GM18951 (cell line): ENCODE data around the gene CCDC137.

ENCODE experiments used
- POLR2A ChIP-seq: IDR thresholded peaks from 4 replicates; pipeline ENCODE4 v1.6.1; 2011; ENCODE audit warnings: mild to moderate bottlenecking; ENCODE audit not compliant: insufficient read length, insufficient read depth; ENCODE audit errors: extremely low read depth
- in situ Hi-C: fragments of 300-500 bp; cut with MboI; formaldehyde crosslinking; loops from one replicate; pipeline ENCODE4 v1.12.0; 2022; ENCODE audit warnings: low sequenced_read_pairs, mixed read lengths, inconsistent platforms; ENCODE audit not compliant: unreplicated experiment

The CCDC137 gene

GRCh38 chr17:81644496-81644895, 22.0 kb upstream of the CCDC137 start:
- TF ChIP-seq POLR2A: no peak
- in situ Hi-C loops: no loop called here

- in situ Hi-C loops: no loop called here
- no peak for TF ChIP-seq POLR2A
These were observed 21.3 kb upstream of the CCDC137 start for GRCh38 chr17:81644976-81645952.

GRCh38 chr17:81646869-81647600, 19.5 kb upstream of the CCDC137 start:
- no peak for TF ChIP-seq POLR2A
- in situ Hi-C loops: no loop called here

GRCh38 chr17:81647640-81648012, 18.9 kb upstream of the CCDC137 start:
- TF ChIP-seq POLR2A: no peak
- in situ Hi-C loops: no loop called here

- in situ Hi-C loops: no loop called here
- TF ChIP-seq POLR2A: no peak
These were observed 18.4 kb upstream of the CCDC137 start for GRCh38 chr17:81648013-81648706.

GRCh38 chr17:81648707-81649085, 17.8 kb upstream of the CCDC137 start:
- in situ Hi-C loops: no loop called here

GRCh38 chr17:81650951-81651350, 15.6 kb upstream of the CCDC137 start:
- no peak for TF ChIP-seq POLR2A
- in situ Hi-C loops: no loop called here

More at GRCh38 chr17:81648707-81649085, 17.8 kb upstream of the CCDC137 start:
- no peak for TF ChIP-seq POLR2A

- no peak for TF ChIP-seq POLR2A
- in situ Hi-C loops: no loop called here
These were observed 14.8 kb upstream of the CCDC137 start for GRCh38 chr17:81651692-81652091.

- in situ Hi-C loops: no loop called here
- no peak for TF ChIP-seq POLR2A
These were observed 13.4 kb upstream of the CCDC137 start for GRCh38 chr17:81652906-81653771.

- no peak for TF ChIP-seq POLR2A
- in situ Hi-C loops: no loop called here
These were observed 11.0 kb upstream of the CCDC137 start for GRCh38 chr17:81655378-81656117.

GRCh38 chr17:81656118-81656743, 10.3 kb upstream of the CCDC137 start, which contains the start of gene PDE6G:
TSS of gene PDE6G (minus strand) at chr17:81656542. CDS start at chr17:81653305, 3,237 bp downstream.
- no peak for TF ChIP-seq POLR2A
- in situ Hi-C loops: no loop called here
